ENCODE data around the gene RBM19.

Gene RBM19

GRCh38 chr12:113781415-113782198 is 184.5 kb downstream of the RBM19 start:
- H4K20me1 ChIP-seq (ENCODE audit: control insufficient read depth, insufficient read depth, low read depth, low read length), result no peaks in the 10 kb centered on the region
- no peak overlapping the region for H3K4me2 ChIP-seq (ENCODE audit: low read length)
- no peaks in the 10 kb centered on the region for H3K9me2 ChIP-seq (replicated peaks; ENCODE audit: control insufficient read depth, low read length)
- H3K27ac ChIP-seq (ENCODE audit: low read depth, low read length), result no peak overlapping the region
- H3K4me1 ChIP-seq (ENCODE audit: control insufficient read depth, low read length), result no peaks in the 10 kb centered on the region
- no peak for TF ChIP-seq CTCF (IDR thresholded peaks at IDR 0.05; ENCODE audit: low read depth, low read length, poor library complexity, severe bottlenecking)
- no peak for TF ChIP-seq EZH2phosphoT487 (IDR thresholded peaks at IDR 0.05; ENCODE audit: borderline replicate concordance, low read length)
- H3K9me3 ChIP-seq (ENCODE audit: control insufficient read depth, insufficient read depth, low read length), result no peaks in the 10 kb centered on the region
- peaks cover 9% of the 10 kb centered on the region for H3K27me3 ChIP-seq (ENCODE audit: control insufficient read depth, low read length)
- H3K4me3 ChIP-seq (ENCODE audit: low read length), result no peak overlapping the region
- H3F3A ChIP-seq (ENCODE audit: control insufficient read depth, insufficient read depth), result no peaks in the 10 kb centered on the region
- H3K79me2 ChIP-seq (ENCODE audit: control insufficient read depth, low read length), result no peaks in the 10 kb centered on the region
- H3K36me3 ChIP-seq (ENCODE audit: control insufficient read depth, low read length), result no peaks in the 10 kb centered on the region

- no peaks in the 10 kb centered on the region for H3F3A ChIP-seq (ENCODE audit: control insufficient read depth, insufficient read depth)
- H4K20me1 ChIP-seq (ENCODE audit: control insufficient read depth, insufficient read depth, low read depth, low read length), result no peaks in the 10 kb centered on the region
- H3K79me2 ChIP-seq (ENCODE audit: control insufficient read depth, low read length), result no peaks in the 10 kb centered on the region
- no peaks in the 10 kb centered on the region for H3K9me2 ChIP-seq (replicated peaks; ENCODE audit: control insufficient read depth, low read length)
- no peaks in the 10 kb centered on the region for H3K4me1 ChIP-seq (ENCODE audit: control insufficient read depth, low read length)
- no peak overlapping the region for H3K4me3 ChIP-seq (ENCODE audit: low read length)
- no peak overlapping the region for H3K27ac ChIP-seq (ENCODE audit: low read depth, low read length)
- no peak overlapping the region for H3K4me2 ChIP-seq (ENCODE audit: low read length)
- H3K36me3 ChIP-seq (ENCODE audit: control insufficient read depth, low read length), result no peaks in the 10 kb centered on the region
- no peak for TF ChIP-seq CTCF (IDR thresholded peaks at IDR 0.05; ENCODE audit: low read depth, low read length, poor library complexity, severe bottlenecking)
- TF ChIP-seq EZH2phosphoT487 (IDR thresholded peaks at IDR 0.05; ENCODE audit: borderline replicate concordance, low read length), result no peak
- no peaks in the 10 kb centered on the region for H3K9me3 ChIP-seq (ENCODE audit: control insufficient read depth, insufficient read depth, low read length)
- no peaks in the 10 kb centered on the region for H3K27me3 ChIP-seq (ENCODE audit: control insufficient read depth, low read length)
These were observed 186.4 kb downstream of the RBM19 start for GRCh38 chr12:113779774-113780173.

GRCh38 chr12:113778432-113779132 is 187.5 kb downstream of the RBM19 start:
- TF ChIP-seq CTCF (IDR thresholded peaks at IDR 0.05; ENCODE audit: low read depth, low read length, poor library complexity, severe bottlenecking) (no peak), EZH2phosphoT487 (IDR thresholded peaks at IDR 0.05; ENCODE audit: borderline replicate concordance, low read length) (no peak)

More at GRCh38 chr12:113778432-113779132, 187.5 kb downstream of the RBM19 start:
- Histone ChIP-seq H4K20me1 (ENCODE audit: control insufficient read depth, insufficient read depth, low read depth, low read length) (no peaks in the 10 kb centered on the region), H3F3A (ENCODE audit: control insufficient read depth, insufficient read depth) (no peaks in the 10 kb centered on the region), H3K27ac (ENCODE audit: low read depth, low read length) (no peak overlapping the region), H3K4me1 (ENCODE audit: control insufficient read depth, low read length) (no peaks in the 10 kb centered on the region), H3K79me2 (ENCODE audit: control insufficient read depth, low read length) (no peaks in the 10 kb centered on the region), H3K36me3 (ENCODE audit: control insufficient read depth, low read length) (no peaks in the 10 kb centered on the region), H3K9me3 (ENCODE audit: control insufficient read depth, insufficient read depth, low read length) (no peaks in the 10 kb centered on the region), H3K9me2 (replicated peaks; ENCODE audit: control insufficient read depth, low read length) (no peaks in the 10 kb centered on the region), H3K4me3 (ENCODE audit: low read length) (no peak overlapping the region), H3K4me2 (ENCODE audit: low read length) (no peak overlapping the region), H3K27me3 (ENCODE audit: control insufficient read depth, low read length) (no peaks in the 10 kb centered on the region)
